ENCODE measurements around the gene DGKH. TPM values are rescaled to one million over a fixed set of nuclear protein-coding genes. Genes with fewer than 3 reads are reported as not detected.

DGKH gene
- total and polyA plus RNA-seq, 9 donors: 2.1 to 14.1 (median 9.3) TPM

DNA sequence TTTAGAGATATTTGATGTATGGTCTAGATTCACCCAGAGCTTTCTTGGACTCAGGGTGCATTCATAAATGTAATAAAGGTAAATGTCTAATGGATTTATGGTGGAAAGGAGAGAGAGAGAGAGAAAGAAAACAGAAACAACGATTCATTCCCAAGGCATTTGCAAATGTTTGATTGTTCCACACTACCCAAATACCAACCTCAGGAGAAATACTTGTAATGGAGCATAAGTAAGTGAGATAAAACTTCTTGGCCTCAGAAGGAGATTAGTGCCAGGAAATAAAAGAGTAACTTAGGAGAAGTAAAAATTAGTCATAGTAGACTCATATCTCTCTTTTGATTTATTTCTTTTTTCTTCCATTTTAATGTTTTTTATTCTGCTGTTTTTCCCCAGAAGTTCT is 40.6 kb upstream of the DGKH start:
- no peak overlapping the region for H3K27ac ChIP-seq
- intact Hi-C loops (cut with DNase I): no loop called here

DNA sequence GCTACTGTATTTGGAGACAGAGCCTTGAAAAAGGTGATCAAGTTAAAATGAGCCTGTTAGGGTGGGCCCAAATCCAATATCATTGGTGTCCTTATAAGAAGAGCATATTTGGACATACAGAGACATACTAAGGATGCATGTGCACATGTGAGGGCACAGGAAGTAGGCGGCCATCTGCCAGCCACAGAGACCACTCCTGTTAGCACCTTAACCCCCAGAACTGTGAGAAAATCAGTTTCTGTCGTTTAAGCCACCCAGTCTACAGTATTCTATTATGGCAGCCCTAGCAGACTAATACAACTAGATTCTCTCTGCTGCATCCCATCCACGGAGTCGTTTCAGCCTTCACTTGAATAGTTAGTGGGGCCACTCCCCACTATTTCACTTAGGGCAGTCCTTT is 39.4 kb upstream of the DGKH start:
- WGBS, 3 donors: 86 to 91% (median 87%) methylated on average over 4 of the region's 4 CpGs

More for the DNA sequence above, 40.6 kb upstream of the DGKH start:
- H3K27me3 ChIP-seq: no peaks in the 10 kb centered on the region
- H3K36me3 ChIP-seq: no peaks in the 10 kb centered on the region
- TF ChIP-seq, protein P1, sequence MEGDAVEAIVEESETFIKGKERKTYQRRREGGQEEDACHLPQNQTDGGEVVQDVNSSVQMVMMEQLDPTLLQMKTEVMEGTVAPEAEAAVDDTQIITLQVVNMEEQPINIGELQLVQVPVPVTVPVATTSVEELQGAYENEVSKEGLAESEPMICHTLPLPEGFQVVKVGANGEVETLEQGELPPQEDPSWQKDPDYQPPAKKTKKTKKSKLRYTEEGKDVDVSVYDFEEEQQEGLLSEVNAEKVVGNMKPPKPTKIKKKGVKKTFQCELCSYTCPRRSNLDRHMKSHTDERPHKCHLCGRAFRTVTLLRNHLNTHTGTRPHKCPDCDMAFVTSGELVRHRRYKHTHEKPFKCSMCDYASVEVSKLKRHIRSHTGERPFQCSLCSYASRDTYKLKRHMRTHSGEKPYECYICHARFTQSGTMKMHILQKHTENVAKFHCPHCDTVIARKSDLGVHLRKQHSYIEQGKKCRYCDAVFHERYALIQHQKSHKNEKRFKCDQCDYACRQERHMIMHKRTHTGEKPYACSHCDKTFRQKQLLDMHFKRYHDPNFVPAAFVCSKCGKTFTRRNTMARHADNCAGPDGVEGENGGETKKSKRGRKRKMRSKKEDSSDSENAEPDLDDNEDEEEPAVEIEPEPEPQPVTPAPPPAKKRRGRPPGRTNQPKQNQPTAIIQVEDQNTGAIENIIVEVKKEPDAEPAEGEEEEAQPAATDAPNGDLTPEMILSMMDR (IDR thresholded peaks at IDR 0.05): no peak
- TF ChIP-seq POLR2A (IDR thresholded peaks at IDR 0.05): no peak
- no peak for TF ChIP-seq EP300 (IDR thresholded peaks at IDR 0.05)
- DNase-seq: no peak
- H3K9me3 ChIP-seq: no peaks in the 10 kb centered on the region
- peaks cover 5% of the 10 kb centered on the region for H3K4me1 ChIP-seq (ENCODE audit: insufficient read depth)
- 4 to 26% (median 17%) methylated on average over 1 of the region's 1 CpG for WGBS, 3 donors
- no peak overlapping the region for H3K4me3 ChIP-seq

DNA sequence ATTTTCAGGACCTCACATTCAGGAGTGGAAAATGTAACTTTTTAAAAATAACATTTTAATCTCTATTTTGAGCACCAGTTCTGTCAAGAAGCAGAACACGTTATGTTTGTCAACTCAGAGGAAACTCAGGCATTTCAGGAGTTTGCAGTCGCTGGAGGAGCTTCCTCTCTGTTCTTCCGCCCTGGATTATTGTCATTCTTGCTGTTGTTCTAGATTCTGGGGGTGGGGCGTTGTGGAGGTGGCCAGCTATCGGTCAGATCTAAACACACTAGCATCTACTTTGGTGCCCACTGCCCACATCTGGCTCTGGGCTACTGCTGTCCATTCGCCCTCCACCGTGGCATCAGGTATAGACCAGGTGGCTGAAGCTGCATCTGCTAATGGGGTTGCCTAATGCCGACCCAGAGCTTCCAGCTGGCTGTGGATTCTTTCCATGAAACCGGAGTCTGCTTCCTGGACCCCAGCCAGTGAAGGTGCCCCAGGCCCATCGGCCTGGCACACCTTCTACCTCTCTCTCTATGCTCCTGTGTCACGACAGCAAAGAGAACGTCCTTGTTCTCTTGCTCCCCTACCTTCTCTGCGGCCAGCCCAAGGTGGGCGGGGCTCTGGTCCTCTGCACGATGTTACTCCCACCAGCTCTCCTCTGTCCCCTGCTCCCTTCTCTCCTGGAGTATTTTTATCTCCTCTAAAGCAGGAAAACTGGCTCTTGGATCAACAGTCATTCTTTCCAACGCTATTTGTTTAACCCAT is 36.7 kb upstream of the DGKH start:
- H3K27ac ChIP-seq: no peak overlapping the region
- intact Hi-C loops (cut with DNase I): no loop called here
- H3K4me1 ChIP-seq (ENCODE audit: insufficient read depth): peaks cover 5% of the 10 kb centered on the region
- no peaks in the 10 kb centered on the region for H3K9me3 ChIP-seq
- DNase-seq: peak; percentile 15 to 35 (median 34)
- H3K27me3 ChIP-seq: no peaks in the 10 kb centered on the region
- H3K4me3 ChIP-seq: no peak overlapping the region
- WGBS, 3 donors: 9 to 27% (median 10%) methylated on average over 16 of the region's 16 CpGs
- no peaks in the 10 kb centered on the region for H3K36me3 ChIP-seq
- TF ChIP-seq EP300 (IDR thresholded peaks at IDR 0.05) (no peak), POLR2A (IDR thresholded peaks at IDR 0.05) (no peak)
- TF ChIP-seq, protein P1 (IDR thresholded peaks at IDR 0.05): no peak

More for the DNA sequence above, 39.4 kb upstream of the DGKH start:
- H3K27ac ChIP-seq: no peak overlapping the region
- no peaks in the 10 kb centered on the region for H3K9me3 ChIP-seq
- TF ChIP-seq EP300 (IDR thresholded peaks at IDR 0.05) (no peak), POLR2A (IDR thresholded peaks at IDR 0.05) (no peak)
- TF ChIP-seq, protein P1 (IDR thresholded peaks at IDR 0.05): no peak
- no peak for DNase-seq
- H3K36me3 ChIP-seq: no peaks in the 10 kb centered on the region
- no peaks in the 10 kb centered on the region for H3K27me3 ChIP-seq
- intact Hi-C loops (cut with DNase I): no loop called here
- H3K4me1 ChIP-seq (ENCODE audit: insufficient read depth): peaks cover 5% of the 10 kb centered on the region
- H3K4me3 ChIP-seq: no peak overlapping the region

DNA sequence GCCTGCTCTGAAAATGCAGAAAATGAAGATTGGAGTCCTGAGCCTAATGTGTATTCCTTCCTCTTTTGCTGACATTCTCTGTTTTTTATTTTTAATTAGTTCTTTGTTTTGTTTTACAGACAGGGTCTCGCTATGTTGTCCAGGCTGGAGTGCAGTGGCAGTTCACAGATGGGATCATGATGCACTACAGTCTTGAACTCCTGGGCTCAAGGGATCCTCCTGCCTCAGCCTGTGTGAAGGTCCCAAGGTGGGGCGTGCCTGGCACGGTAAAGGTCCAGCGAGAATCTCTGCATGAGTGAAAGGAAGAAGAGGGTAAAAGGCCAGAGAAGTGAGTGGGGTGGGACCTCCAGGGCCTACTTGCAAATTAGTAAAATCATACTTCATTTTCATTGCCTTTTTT is 34.3 kb upstream of the DGKH start:
- Histone ChIP-seq H3K9me3 (no peaks in the 10 kb centered on the region), H3K27ac (no peak overlapping the region), H3K4me3 (no peak overlapping the region), H3K36me3 (no peaks in the 10 kb centered on the region), H3K27me3 (no peaks in the 10 kb centered on the region), H3K4me1 (ENCODE audit: insufficient read depth) (peaks cover 5% of the 10 kb centered on the region)
- 92 to 96% (median 94%) methylated on average over 4 of the region's 4 CpGs for WGBS, 3 donors
- TF ChIP-seq, protein P1 (IDR thresholded peaks at IDR 0.05): no peak
- DNase-seq: no peak
- intact Hi-C loops (cut with DNase I): no loop called here

Data from ovary (tissue), 9 donors.